Measurements from ENCODE around the gene POLQ.

GRCh38 chr3:121520510-121520909 lies 25.3 kb downstream of the POLQ start:
- TF ChIP-seq FOXJ3 (CRISPR knock-in tag; IDR thresholded peaks at IDR 0.05; ENCODE audit: borderline replicate concordance) (no peak), ZNF263 (CRISPR knock-in tag; IDR thresholded peaks at IDR 0.05; ENCODE audit: low read depth) (no peak), CTCF (IDR thresholded peaks at IDR 0.05) (no peak), IRF2 (CRISPR knock-in tag; IDR thresholded peaks at IDR 0.05; ENCODE audit: borderline replicate concordance, low read depth) (no peak), ELF4 (CRISPR knock-in tag; IDR thresholded peaks at IDR 0.05; ENCODE audit: low read depth) (no peak), MAX (CRISPR knock-in tag; IDR thresholded peaks at IDR 0.05) (no peak), AFF4 (CRISPR knock-in tag; IDR thresholded peaks at IDR 0.05; ENCODE audit: borderline replicate concordance) (no peak), ZMAT4 (CRISPR knock-in tag; IDR thresholded peaks at IDR 0.05) (no peak), ARID4B (CRISPR knock-in tag; IDR thresholded peaks at IDR 0.05; ENCODE audit: borderline replicate concordance) (no peak), ATF3 (CRISPR knock-in tag; conservative IDR thresholded peaks at IDR 0.05) (no peak), JUN (CRISPR knock-in tag; IDR thresholded peaks at IDR 0.05) (no peak), TCF7 (CRISPR knock-in tag; IDR thresholded peaks at IDR 0.05; ENCODE audit: low read depth) (no peak), ZNF416 (CRISPR knock-in tag; IDR thresholded peaks at IDR 0.05) (no peak)
